ENCODE data around the gene MEX3D. TPM values are rescaled to one million over a fixed set of nuclear protein-coding genes. Genes with fewer than 3 reads are reported as not detected.
"Not testable (repeated sequence)": the region's sequence is repeated elsewhere in the genome, so short reads cannot be mapped to it uniquely, and the experiment has no call there.

The MEX3D gene
- polyA plus RNA-seq, 2 of the 4 experiments (the other 2 are of a cell fraction) = 2.1 to 7.1 TPM

DNA sequence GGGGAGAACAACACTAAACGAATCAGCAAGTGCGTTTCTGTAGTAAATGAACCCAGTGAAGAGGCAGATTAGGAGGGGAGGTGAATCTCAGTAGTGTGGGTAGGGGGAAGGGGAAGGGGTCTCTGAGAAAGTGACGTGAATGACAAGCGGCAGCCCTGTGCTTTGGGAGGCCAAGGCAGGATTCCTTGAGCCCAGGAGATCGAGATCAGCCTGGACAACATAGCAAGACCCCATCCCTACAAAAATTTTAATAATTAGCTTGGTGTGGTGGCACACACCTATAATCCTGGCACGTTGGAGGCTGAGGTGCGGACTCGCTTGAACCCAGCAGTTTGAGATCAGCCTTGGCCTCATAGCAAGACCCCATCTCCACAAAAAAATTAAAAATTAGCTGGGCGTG, 36.1 kb downstream of the MEX3D start (continued):
- TF ChIP-seq ESRRA (IDR thresholded peaks at IDR 0.05; ENCODE audit: borderline replicate concordance, low read length) = no peak

DNA sequence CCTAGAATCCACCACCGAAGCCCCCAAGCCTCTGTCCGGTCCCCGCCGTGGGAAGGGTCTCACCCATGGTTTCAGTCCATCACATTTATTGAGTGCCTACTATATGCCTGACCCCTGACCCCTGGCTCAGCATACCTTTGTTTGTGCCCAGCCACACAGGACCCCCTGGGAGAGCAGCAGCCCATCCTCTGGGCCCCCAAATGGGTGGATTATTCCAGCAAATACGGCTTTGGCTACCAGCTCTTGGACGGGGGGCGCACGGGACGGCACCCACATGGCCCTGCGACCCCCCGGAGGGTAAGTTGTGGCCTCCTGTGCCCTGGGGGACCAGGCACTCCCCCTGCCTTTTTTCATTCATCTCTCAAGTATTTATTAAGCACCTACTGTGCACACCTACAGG, 36.5 kb downstream of the MEX3D start:
- CTCF ChIA-PET = interaction anchor here (1.4 kb wide), 1 partner anchor 295 kb away, joined by 3 read pairs; no protein-coding TSS in a partner anchor
- H3K4me3 ChIP-seq = no peak overlapping the region
- no peak overlapping the region for H3K4me2 ChIP-seq
- no peak for FAIRE-seq
- POLR2A ChIA-PET = no interaction called here
- TF ChIP-seq NFE2L2 (conservative IDR thresholded peaks at IDR 0.05; ENCODE audit: low read length) = no peak
- TF ChIP-seq ZC3H11A (IDR thresholded peaks at IDR 0.05) = no peak
- no peak for TF ChIP-seq CHD4 (IDR thresholded peaks at IDR 0.05; ENCODE audit: borderline replicate concordance)
- no peak for TF ChIP-seq KDM1A (IDR thresholded peaks at IDR 0.05; ENCODE audit: low read depth)
- TF ChIP-seq HDAC2 (IDR thresholded peaks at IDR 0.05) = no peak
- no peak for TF ChIP-seq HOXB5 (CRISPR knock-in tag; IDR thresholded peaks at IDR 0.05)
- TF ChIP-seq FOSB (CRISPR knock-in tag; IDR thresholded peaks at IDR 0.05) = no peak
- TF ChIP-seq FOSL2 (IDR thresholded peaks at IDR 0.05) = no peak
- no peak for TF ChIP-seq FOSL2 (CRISPR knock-in tag; IDR thresholded peaks at IDR 0.05)
- TF ChIP-seq, protein P1, sequence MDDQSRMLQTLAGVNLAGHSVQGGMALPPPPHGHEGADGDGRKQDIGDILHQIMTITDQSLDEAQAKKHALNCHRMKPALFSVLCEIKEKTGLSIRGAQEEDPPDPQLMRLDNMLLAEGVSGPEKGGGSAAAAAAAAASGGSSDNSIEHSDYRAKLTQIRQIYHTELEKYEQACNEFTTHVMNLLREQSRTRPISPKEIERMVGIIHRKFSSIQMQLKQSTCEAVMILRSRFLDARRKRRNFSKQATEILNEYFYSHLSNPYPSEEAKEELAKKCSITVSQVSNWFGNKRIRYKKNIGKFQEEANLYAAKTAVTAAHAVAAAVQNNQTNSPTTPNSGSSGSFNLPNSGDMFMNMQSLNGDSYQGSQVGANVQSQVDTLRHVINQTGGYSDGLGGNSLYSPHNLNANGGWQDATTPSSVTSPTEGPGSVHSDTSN (IDR thresholded peaks at IDR 0.05) = no peak
- no peak for TF ChIP-seq POLR2AphosphoS2 (conservative IDR thresholded peaks at IDR 0.05; ENCODE audit: low read length)
- no peak for TF ChIP-seq TP53 (CRISPR knock-in tag; IDR thresholded peaks at IDR 0.05)
- TF ChIP-seq FOXS1 (CRISPR knock-in tag; IDR thresholded peaks at IDR 0.05) = no peak
- no peak for TF ChIP-seq ESRRA (IDR thresholded peaks at IDR 0.05; ENCODE audit: borderline replicate concordance, low read length)
- TF ChIP-seq EHMT2 (IDR thresholded peaks at IDR 0.05; ENCODE audit: low read depth) = no peak
- TF ChIP-seq RARB (CRISPR knock-in tag; IDR thresholded peaks at IDR 0.05) = no peak
- TF ChIP-seq TFCP2L1 (CRISPR knock-in tag; IDR thresholded peaks at IDR 0.05) = no peak
- H3K9me3 ChIP-seq = 0 out of 3 replicates have a peak, but pooled peaks cover 3% of the 10 kb centered on the region
- H3K27ac ChIP-seq = no peak overlapping the region
- no peaks in the 10 kb centered on the region for H3K4me1 ChIP-seq
- DNase-seq (ENCODE audit: low read depth in 1 of 2, low spot score in 1 of 2) = no peak
- 65% methylated on average over 7 of the region's 11 CpGs for WGBS (ENCODE audit: missing lambda C conversion rate)
- ATAC-seq = no peak

DNA sequence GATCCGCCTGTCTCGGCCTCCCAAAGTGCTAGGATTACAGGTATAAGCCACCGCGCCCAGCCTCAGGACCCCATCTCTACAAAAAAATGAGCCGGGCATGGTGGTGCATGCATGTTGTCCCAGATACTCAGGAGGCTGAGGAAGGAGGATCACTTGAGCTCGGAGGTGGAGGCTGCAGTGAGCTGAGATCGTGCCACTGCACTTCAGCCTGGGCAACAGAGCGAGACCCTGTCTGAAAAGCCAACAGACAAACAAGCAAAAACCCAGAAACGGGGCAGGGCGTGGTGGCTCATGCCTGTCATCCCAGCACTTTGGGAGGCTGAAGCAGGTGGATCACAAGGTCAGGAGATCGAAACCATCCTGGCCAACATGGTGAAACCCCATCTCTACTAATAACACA, 37.3 kb downstream of the MEX3D start:
- POLR2A ChIA-PET = not testable (repeated sequence)
- CTCF ChIA-PET = interaction anchor here (1.4 to 1.7 kb wide), 2 partner anchors 16 to 296 kb away, joined by 3 to 4 read pairs; no protein-coding TSS in a partner anchor

GRCh38 chr19:1529430-1529816, 38.7 kb downstream of the MEX3D start:
- no peak for ATAC-seq
- no peak overlapping the region for H3K4me3 ChIP-seq
- ChIA-PET CTCF (interaction anchor here (1.7 kb wide), 1 partner anchor 17 kb away, joined by 4 read pairs; no protein-coding TSS in a partner anchor), POLR2A (no interaction called here)
- no peak for FAIRE-seq
- no peak for DNase-seq (ENCODE audit: low read depth in 1 of 2, low spot score in 1 of 2)
- no peaks in the 10 kb centered on the region for H3K4me1 ChIP-seq
- no peaks in the 10 kb centered on the region for H3K9me3 ChIP-seq
- H3K27ac ChIP-seq = no peak overlapping the region
- WGBS (ENCODE audit: missing lambda C conversion rate) = 26% methylated on average over 7 of the region's 16 CpGs
- no peak overlapping the region for H3K4me2 ChIP-seq
- TF ChIP-seq CHD4 (IDR thresholded peaks at IDR 0.05; ENCODE audit: borderline replicate concordance) (no peak), HMGXB4 (CRISPR knock-in tag; IDR thresholded peaks at IDR 0.05; ENCODE audit: borderline replicate concordance) (no peak)

More for the DNA sequence above, 37.3 kb downstream of the MEX3D start:
- ATAC-seq; H3K4me1 ChIP-seq; H3K27ac ChIP-seq; DNase-seq (ENCODE audit: low read depth in 1 of 2, low spot score in 1 of 2); H3K4me3 ChIP-seq; H3K4me2 ChIP-seq; FAIRE-seq; H3K9me3 ChIP-seq: not testable (repeated sequence)
- WGBS (ENCODE audit: missing lambda C conversion rate) = 57% methylated on average over 8 of the region's 11 CpGs

All from A549 (cell line).